Erythroblast (primary cell): Measurements from ENCODE around the gene USP2.

Experiments
- DNase-seq, 2 experiments: peaks; one replicate each; lab custom pipeline; 2025; lab: John Stamatoyannopoulos, UW
- GATA1 ChIP-seq: IDR thresholded peaks from 2 replicates; pipeline ENCODE4 v1.6.1; 2011; ENCODE audit warnings: low read depth, mild to moderate bottlenecking, control low read depth, low read length, moderate library complexity
- POLR2A ChIP-seq: IDR thresholded peaks from 2 replicates; pipeline ENCODE4 v1.6.1; 2011; ENCODE audit warnings: mild to moderate bottlenecking, low read length

USP2 gene

DNA sequence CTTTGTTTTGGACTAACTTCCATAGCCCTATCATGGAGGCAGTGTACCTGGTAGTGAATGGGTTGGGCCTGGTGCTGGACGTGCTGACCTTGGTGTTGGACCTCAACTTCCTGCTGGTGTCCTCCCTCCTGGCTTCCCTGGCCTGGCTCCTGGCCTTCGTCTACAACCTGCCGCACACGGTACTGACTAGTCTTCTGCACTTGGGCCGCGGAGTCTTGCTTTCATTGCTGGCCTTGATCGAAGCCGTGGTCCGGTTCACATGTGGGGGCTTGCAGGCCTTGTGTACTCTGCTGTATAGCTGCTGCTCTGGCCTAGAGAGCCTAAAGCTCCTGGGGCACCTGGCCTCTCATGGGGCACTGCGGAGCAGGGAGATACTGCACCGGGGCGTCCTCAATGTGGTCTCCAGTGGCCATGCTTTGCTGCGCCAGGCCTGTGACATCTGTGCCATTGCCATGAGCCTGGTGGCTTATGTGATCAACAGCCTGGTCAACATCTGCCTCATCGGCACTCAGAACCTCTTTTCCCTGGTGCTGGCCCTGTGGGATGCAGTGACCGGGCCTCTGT is 46.3 kb downstream of the USP2 start:
- DNase-seq, result peak; percentile 36 to 62
- TF ChIP-seq GATA1 (no peak), POLR2A (no peak)

DNA sequence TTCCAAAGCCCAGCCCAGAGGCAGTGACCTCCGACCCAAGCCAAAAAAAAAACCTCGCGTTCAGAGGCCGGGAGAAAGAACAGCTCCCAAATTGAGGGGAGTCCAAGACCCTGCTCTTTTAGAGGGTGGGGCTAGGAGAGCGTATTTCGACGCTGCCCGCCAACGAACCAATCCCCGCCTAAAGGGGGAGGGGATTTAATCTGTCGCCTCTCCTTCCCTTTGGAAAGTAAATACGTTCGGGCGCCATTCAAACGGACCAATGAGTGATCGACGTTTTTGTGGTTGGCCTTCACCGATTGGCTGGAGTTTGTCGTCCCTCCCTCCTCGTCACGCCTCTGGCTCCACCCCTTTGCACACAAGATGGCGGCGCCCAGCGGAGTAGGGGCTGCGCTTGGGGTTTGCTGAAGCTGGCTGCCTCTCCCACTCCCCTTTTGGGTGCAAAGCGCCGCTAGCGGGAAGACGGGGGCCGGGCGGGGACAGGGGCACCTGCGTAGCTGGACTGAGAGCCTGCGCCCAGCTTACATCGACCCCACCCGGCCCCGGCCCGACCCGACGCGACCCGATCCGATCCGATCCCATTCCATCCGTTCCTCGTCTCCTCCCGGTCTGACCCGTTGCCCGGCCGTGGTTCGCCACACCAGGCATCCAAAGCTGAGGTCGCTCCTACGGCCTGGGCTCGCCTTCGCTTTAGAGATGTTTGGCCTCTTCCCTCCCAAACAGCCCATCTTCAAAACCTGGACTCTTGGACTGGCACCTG is 47.1 kb downstream of the USP2 start, which contains the start of gene RNF26:
TSS of gene RNF26 (plus strand) at position 354 of the 757 bp plus-strand sequence. CDS start 596 bp downstream, outside the sequence.
- TF ChIP-seq GATA1 (no peak), POLR2A (peak; percentile 91)
- peak; percentile 98 for DNase-seq

GRCh38 chr11:119332111-119332765 is 49.3 kb downstream of the USP2 start:
- TF ChIP-seq GATA1, result no peak
- no peak for TF ChIP-seq POLR2A
- DNase-seq, result no peak

- no peak for DNase-seq
- no peak for TF ChIP-seq GATA1
- no peak for TF ChIP-seq POLR2A
These were observed 51.3 kb downstream of the USP2 start for GRCh38 chr11:119330237-119330636.

DNA sequence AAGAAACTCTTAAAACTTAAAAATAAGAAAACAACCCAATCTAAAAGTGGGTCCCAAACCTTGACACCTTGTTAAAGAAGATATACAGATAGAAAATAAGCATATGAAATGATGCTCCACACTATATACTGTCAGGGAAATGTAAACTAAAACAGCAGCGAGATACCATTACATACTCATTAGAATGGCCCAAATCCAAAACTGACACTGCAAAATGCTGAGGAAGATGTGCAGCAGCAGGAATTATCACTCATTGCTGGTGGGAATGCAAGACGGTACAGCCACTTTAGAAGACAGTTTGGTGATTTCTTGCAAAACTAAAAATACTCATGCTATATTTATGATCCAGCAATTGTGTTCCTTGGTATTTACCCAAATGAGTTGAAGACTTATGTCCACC is 52.2 kb downstream of the USP2 start:
- no peak for TF ChIP-seq GATA1
- no peak for TF ChIP-seq POLR2A
- no peak for DNase-seq

GRCh38 chr11:119324189-119324588 is 57.3 kb downstream of the USP2 start:
- TF ChIP-seq POLR2A (no peak), GATA1 (no peak)
- no peak for DNase-seq

GRCh38 chr11:119323532-119324033 is 57.9 kb downstream of the USP2 start:
- DNase-seq, result peak; percentile 62 to 82
- TF ChIP-seq GATA1 (no peak), POLR2A (no peak)

DNA sequence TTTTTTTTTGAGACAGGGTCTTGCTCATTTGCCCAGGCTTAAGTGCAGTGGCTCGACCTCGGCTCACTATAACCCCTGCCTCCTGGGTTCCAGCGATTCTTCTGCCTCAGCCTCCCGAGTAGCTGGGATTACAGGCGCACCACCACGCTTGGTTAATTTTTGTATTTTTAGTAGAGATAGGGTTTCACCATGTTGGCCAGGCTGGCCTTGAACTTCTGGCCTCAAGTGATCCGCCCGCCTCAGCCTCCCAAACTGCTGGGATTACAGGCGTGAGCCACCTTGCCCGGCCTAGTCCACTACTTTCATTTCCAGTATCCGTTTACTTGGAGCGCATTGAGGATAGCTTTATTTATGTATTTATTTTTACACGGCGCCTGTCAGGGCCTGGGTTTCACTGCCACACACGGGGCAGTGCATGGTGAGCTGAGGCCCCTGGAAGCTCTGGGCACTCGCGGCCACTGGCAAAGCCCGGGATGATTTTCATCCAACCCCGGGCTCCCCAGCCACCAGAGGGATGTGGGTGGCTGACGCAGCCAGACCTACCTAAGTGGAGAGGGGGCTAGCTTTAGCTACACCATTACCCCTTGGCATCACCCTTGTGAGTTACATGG is 58.5 kb downstream of the USP2 start:
- TF ChIP-seq GATA1, result no peak
- DNase-seq, result no peak

DNA sequence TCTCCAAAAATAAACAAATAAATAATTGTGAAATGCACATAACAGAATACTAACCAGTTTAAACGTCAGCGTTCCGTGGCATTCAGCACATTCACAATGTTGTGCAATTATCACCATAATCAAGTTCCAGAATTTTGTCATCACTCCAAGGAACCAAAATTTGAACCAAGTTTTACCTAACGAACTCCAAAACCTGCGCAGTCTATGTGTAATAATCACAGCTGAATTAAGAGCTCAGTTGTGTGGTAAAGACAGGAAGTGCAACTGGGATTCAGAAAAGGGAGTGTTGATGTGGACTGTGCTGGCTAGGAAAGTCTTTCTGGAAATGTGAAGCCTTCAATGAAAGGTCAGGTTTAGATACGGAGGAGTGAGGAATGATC is 59.1 kb downstream of the USP2 start:
- no peak for DNase-seq
- TF ChIP-seq POLR2A (no peak), GATA1 (no peak)

- peak in 1 of 2 experiments; percentile 27 for DNase-seq
- TF ChIP-seq POLR2A (no peak), GATA1 (no peak)
These were observed 60.5 kb downstream of the USP2 start for GRCh38 chr11:119320776-119321524.

GRCh38 chr11:119320240-119320775 is 61.2 kb downstream of the USP2 start:
- no peak for DNase-seq
- TF ChIP-seq POLR2A (no peak), GATA1 (no peak)

DNA sequence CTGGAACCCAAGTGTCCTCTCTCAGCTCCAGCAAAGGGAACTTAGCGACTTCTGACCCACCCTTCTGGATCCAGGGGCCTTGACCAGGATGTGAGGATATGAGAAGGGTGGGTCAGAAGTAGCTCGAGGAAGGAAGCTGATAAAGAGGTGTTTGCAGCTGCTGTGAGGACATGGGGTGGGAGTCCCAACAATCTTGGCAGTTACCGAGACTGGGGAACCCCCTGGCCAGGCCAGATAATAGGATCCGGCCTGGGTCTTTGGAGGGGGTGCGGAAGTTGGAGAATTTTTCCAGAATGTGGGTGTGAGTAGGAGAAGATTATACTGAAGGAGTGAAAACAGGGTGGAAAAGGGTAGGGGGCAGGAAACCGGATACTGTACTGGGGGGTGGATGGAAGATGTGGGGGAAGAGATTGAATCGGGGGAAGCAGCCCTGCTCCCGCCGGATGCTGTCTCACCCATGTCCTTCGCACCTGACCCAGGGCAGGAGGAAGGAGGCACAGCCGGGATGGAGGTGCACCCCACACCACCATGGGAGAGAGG is 61.7 kb downstream of the USP2 start:
- DNase-seq, result no peak
- no peak for TF ChIP-seq POLR2A
- no peak for TF ChIP-seq GATA1
